ENCODE results near the gene SPI1. TPM values are rescaled to one million over a fixed set of nuclear protein-coding genes. Genes with fewer than 3 reads are reported as not detected.

Gene SPI1
- total RNA-seq, 1 donor from 2014 or later: 5.0 TPM

- no peak for DNase-seq
These were observed 10.6 kb upstream of the SPI1 start for GRCh38 chr11:47388697-47389576.

GRCh38 chr11:47387944-47388696 lies 9.8 kb upstream of the SPI1 start:
- no peak for DNase-seq

GRCh38 chr11:47384498-47384897 lies 6.2 kb upstream of the SPI1 start:
- DNase-seq: no peak

- no peak for DNase-seq
These were observed 4.7 kb upstream of the SPI1 start for GRCh38 chr11:47383071-47383470.

GRCh38 chr11:47380078-47380477 lies 1.7 kb upstream of the SPI1 start:
- DNase-seq: no peak

DNA sequence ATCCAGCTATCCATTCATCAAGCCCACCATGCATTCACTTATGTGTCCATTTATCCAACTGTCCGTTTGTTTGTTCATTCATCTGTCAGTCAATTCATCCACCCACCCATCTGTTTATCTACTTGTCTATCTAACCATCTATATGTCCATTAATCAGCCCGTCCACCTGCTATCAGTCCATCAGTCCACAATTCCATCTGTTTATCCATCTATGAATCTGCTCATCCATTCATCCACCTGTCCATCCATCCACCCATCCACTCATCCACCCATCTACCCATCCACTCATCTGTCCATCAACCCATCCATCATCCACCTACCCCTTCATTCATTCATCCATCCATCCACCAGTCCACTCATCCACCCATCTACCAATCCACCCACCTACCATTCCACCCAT lies 970 bp upstream of the SPI1 start:
- DNase-seq: no peak

- no peak for DNase-seq
These were observed 456 bp upstream of the SPI1 start for GRCh38 chr11:47378836-47379170.

DNA sequence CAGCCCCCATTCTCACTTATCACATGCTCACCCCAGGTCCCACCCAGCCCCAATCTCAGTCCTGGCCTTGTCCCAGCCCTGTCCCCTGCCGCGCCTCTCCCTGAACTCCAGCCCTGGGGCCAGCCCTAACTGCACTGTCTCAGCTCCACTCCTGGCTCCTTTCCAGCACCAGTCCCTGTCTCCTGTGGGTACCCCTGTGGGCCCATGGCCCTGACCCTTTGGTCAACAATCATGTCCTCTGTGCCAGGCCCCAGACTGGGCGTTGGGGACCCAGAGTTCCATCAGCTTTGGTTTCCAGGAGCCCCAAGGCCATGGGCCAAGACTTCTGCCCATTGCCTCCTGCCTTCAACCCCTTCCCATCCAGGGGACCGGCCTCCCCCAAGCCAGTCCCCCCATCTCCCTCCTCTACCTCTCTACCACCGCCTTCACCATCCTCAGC lies 757 bp downstream of the SPI1 start:
- DNase-seq: no peak

DNA sequence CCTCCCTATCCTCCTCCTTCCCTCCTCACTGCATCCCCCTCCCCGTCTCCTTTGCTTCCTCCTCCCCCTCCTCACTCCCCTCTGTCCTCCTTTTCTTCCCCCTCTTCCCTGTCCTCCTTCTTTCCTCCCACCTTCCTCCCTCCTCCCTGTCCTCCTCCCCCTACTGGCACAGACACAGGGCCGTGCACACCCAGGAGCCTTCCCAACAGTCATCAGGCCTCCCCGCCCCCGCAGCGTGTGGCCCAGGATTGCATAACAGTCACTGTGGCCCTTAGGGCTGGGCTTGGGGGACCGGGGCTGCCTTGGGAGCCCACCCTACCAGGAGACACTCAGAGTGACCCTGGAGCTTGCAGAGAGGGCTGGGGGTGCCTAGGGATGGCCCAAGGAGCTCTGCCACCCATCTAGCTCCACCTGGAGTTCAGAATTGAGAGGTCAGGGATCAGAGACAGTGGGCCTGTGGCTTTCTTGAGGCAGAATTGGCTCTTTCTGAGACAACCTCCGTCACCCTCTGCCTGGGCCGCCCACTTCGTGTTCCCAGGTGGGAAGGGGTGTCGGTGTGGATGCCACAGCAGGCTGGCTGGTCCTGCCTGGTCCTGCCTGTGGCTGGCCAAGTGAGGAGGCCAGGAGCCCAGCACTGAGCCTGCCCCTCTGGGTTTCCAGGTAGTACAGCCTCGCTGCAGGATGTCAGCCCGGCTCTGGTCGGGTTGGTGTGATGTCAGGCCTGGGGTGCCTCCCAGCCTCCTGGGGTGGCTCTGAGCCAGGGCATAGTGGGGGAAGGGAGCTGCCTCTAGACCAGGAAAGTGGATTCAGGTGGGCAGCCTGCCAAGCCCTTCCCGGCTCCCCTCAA lies 1.6 kb downstream of the SPI1 start:
- DNase-seq: no peak

- no peak for DNase-seq
These were observed 2.2 kb downstream of the SPI1 start for GRCh38 chr11:47376107-47376524.

- no peak for DNase-seq
These were observed 2.7 kb downstream of the SPI1 start for GRCh38 chr11:47375546-47376085.

- no peak for DNase-seq
These were observed 3.3 kb downstream of the SPI1 start for GRCh38 chr11:47375020-47375419.

- DNase-seq: no peak
These were observed 3.7 kb downstream of the SPI1 start for GRCh38 chr11:47374720-47375019.

DNA sequence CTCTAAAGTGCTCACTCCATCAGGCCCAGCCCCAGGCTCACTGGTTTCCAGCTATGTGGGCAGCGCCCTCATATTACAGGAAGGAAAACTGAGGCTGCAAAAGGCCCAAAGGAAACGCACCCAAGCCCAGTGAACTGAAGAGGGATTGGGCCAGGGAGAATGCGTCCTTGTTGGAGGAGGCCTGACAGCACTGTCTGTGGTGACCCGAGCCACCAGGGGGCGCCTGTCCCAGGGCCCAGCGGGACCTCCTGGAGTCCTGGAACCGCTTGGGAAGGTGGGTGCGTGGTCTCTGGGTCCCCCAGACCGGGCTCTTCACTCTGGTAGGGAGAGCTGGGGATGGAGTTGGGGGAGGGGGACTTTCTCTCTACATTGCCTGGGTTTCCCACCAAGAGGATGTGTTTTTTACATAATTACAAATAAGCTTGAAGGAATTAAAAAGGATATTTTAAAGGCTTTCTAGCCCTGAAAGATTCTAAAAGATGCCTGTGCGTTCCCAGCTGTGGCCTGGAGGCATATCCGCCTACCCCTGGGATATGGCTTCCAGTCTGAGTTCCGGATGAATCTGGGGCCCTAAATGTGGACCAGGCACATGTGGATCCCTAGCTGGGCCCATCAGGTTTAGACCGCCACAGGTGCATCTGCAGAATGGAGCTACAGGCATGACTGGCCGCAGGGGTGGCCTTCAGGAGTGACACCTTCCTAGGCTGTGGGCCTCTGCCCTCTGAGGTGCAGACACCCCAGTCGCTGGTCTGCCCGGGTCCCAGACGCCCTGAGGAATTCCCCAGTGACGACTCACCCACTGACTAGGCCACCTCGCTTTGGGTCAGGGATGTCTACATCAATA lies 4.2 kb downstream of the SPI1 start:
- DNase-seq: peak; percentile 85

DNA sequence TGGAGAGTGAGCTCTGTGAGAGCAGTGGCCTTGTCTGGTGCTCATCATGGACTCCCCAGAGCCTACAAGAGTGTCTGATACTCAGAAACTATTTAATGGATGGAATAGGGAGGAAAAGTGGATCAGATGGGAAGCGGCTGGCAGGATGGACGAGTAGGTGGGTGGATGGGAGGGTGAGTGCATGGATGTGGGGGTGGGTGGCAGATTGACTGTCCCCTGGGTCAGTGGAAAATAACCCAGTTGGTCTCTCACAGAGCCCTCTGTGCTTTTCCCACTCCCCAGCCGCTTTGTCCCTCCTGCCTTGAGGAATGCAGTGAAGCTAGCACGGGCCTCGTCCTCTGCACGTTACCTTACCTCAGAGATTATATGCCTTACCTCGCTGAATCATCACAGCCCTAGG lies 5.9 kb downstream of the SPI1 start:
- no peak for DNase-seq

DNA sequence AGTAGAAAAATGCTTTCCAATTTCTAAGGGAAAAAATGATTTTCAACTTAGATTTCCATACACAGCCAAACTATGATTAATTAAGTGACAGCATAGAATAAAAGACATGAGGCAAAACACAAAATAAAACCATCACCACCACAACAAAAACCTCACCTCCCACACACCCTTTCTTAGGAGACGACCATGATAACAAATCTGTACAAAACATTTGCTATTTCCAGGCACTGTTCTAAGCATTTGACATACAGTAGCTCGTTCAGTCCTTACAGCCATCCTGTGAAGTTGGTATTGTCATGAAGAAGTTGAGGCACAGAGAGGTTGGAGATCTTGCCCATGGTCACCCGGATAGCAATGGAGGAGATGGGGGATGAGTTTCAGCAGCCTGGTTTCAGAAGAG lies 8.7 kb downstream of the SPI1 start:
- no peak for DNase-seq

- no peak for DNase-seq
These were observed 12.3 kb downstream of the SPI1 start for GRCh38 chr11:47366020-47366490.

- DNase-seq: no peak
These were observed 16.9 kb downstream of the SPI1 start for GRCh38 chr11:47361419-47361818.

DNA sequence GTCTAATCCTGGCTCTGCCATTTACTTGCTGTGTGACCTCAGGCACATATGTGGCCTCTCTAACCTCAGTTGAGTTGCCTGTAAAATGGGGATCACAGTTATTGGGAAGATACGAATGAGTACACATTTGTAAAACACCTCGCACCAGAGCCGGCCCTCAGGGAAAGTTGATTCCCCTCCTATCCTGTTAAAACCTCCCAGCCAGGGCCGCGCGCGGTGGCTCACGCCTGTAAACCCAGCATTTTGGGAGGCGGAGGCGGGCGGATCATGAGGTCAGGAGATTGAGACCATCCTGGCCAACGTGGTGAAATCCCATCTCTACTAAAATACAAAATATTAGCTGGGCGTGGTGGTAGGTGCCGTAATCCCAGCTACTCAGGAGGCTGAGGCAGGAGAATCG lies 18.0 kb downstream of the SPI1 start:
- DNase-seq: no peak

DNA sequence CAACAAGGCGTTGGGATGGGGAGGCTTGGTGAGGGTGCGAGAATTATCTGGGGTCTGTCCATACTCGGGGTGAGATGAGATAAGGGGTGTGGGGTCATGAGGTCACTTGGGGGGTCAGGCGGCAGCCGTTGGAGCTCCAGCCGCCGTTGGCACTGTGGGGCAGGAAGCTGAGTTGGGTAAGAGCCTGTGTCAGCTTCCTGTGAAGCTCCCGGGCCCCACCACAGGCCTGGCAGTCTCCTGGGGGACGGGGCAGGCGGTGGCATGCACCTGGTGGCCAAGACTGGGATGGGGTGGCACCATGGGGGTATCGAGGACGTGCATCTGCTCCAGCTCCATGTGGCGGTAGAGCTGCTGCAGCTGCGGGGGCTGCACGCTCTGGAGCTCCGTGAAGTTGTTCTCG lies 18.8 kb downstream of the SPI1 start:
- DNase-seq: no peak

GRCh38 chr11:47359162-47359561 lies 19.2 kb downstream of the SPI1 start:
- DNase-seq: no peak

DNA sequence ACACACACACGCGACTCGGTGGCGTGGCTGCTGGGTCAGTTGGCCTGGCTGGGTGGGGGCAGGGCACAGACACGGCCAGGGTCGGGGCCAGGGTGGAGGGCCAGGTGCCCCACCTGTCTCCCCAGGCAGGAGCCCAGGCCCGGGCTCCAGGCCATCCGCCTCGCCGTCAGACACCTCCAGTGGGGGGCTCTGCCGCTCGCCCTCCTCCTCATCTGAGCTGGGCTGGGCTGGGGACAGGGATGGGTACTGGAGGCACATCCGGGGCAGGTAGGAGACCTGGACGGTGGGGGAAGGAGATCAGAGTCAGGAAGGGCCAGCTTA lies 19.7 kb downstream of the SPI1 start:
- DNase-seq: no peak
